ENCODE data around the gene NFKBIA.
"Not testable (repeated sequence)": the region's sequence is repeated elsewhere in the genome, so short reads cannot be mapped to it uniquely, and the experiment has no call there.

NFKBIA gene

GRCh38 chr14:35409595-35409994, 5.0 kb upstream of the NFKBIA start:
- DNase-seq (ENCODE audit: low read depth in 2 of 2): no peak

GRCh38 chr14:35408026-35408425, 3.5 kb upstream of the NFKBIA start:
- no peak for DNase-seq (ENCODE audit: low read depth in 2 of 2)

- no peak for DNase-seq (ENCODE audit: low read depth in 2 of 2)
These were observed 2.7 kb upstream of the NFKBIA start for GRCh38 chr14:35407306-35407630.

- DNase-seq (ENCODE audit: low read depth in 2 of 2): no peak
These were observed 2.2 kb upstream of the NFKBIA start for GRCh38 chr14:35406506-35407305.

- no peak for DNase-seq (ENCODE audit: low read depth in 2 of 2)
These were observed 1.5 kb upstream of the NFKBIA start for GRCh38 chr14:35406090-35406489.

- no peak for DNase-seq (ENCODE audit: low read depth in 2 of 2)
These were observed 901 bp upstream of the NFKBIA start for GRCh38 chr14:35405304-35405996.

GRCh38 chr14:35403603-35404448, 723 bp downstream of the NFKBIA start:
- DNase-seq (ENCODE audit: low read depth in 2 of 2): peak; percentile 87 to 96

- peak; percentile 58 to 63 for DNase-seq (ENCODE audit: low read depth in 2 of 2)
These were observed 1.4 kb downstream of the NFKBIA start for GRCh38 chr14:35403114-35403602.

GRCh38 chr14:35402323-35403113, 2.0 kb downstream of the NFKBIA start:
- no peak for DNase-seq (ENCODE audit: low read depth in 2 of 2)

GRCh38 chr14:35401422-35402265, 2.9 kb downstream of the NFKBIA start:
- DNase-seq (ENCODE audit: low read depth in 2 of 2): no peak

- DNase-seq (ENCODE audit: low read depth in 2 of 2): peak; percentile 31 to 41
These were observed 3.7 kb downstream of the NFKBIA start for GRCh38 chr14:35400648-35401421.

GRCh38 chr14:35399083-35399937, 5.2 kb downstream of the NFKBIA start:
- DNase-seq (ENCODE audit: low read depth in 2 of 2): no peak

- no peak for DNase-seq (ENCODE audit: low read depth in 2 of 2)
These were observed 6.4 kb downstream of the NFKBIA start for GRCh38 chr14:35398071-35398584.

- DNase-seq (ENCODE audit: low read depth in 2 of 2): not testable (repeated sequence)
These were observed 7.9 kb downstream of the NFKBIA start for GRCh38 chr14:35396610-35397009.

GRCh38 chr14:35395283-35395682, 9.3 kb downstream of the NFKBIA start:
- no peak for DNase-seq (ENCODE audit: low read depth in 2 of 2)

- DNase-seq (ENCODE audit: low read depth in 2 of 2): no peak
These were observed 10.1 kb downstream of the NFKBIA start for GRCh38 chr14:35394326-35395013.

GRCh38 chr14:35393826-35394225, 10.7 kb downstream of the NFKBIA start:
- DNase-seq (ENCODE audit: low read depth in 2 of 2): no peak

GRCh38 chr14:35392103-35392502, 12.4 kb downstream of the NFKBIA start:
- no peak for DNase-seq (ENCODE audit: low read depth in 2 of 2)
